Activated CD8-positive, alpha-beta memory T cell treated with anti-CD3 and anti-CD28 coated beads, Interleukin-2, amount 50 U/mL, for 24 hours (primary cell): ENCODE data around the gene FAM216A.
A peak's percentile ranks its signal among the peaks of the same experiment; 100 is the strongest.
"Not testable (repeated sequence)": the region's sequence is repeated elsewhere in the genome, so short reads cannot be mapped to it uniquely, and the experiment has no call there.

Experiments
- DNase-seq: peaks from one replicate; pipeline ENCODE4 v3.0.0-alpha.2; 2020; ENCODE audit errors: extremely low read depth

The FAM216A gene

GRCh38 chr12:110498984-110499706 is 30.5 kb downstream of the FAM216A start:
- DNase-seq, result no peak

DNA sequence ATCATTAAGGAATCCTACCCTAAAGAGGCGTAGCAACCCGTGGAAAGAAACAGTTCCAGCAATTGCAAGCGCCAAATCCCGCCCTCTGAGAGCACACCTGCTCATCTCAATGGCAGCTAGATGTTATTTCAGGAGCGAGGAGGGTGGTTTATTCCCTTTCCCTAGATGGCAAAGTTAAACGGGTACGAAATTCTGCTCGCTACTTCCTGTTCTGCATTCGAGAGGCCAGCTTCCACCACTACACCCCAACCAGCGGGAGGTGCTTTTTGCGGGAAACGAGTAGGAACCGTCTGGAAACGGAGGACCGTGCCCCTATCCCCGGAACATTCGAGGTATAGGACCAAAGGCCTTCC is 32.7 kb downstream of the FAM216A start:
- DNase-seq, result no peak

DNA sequence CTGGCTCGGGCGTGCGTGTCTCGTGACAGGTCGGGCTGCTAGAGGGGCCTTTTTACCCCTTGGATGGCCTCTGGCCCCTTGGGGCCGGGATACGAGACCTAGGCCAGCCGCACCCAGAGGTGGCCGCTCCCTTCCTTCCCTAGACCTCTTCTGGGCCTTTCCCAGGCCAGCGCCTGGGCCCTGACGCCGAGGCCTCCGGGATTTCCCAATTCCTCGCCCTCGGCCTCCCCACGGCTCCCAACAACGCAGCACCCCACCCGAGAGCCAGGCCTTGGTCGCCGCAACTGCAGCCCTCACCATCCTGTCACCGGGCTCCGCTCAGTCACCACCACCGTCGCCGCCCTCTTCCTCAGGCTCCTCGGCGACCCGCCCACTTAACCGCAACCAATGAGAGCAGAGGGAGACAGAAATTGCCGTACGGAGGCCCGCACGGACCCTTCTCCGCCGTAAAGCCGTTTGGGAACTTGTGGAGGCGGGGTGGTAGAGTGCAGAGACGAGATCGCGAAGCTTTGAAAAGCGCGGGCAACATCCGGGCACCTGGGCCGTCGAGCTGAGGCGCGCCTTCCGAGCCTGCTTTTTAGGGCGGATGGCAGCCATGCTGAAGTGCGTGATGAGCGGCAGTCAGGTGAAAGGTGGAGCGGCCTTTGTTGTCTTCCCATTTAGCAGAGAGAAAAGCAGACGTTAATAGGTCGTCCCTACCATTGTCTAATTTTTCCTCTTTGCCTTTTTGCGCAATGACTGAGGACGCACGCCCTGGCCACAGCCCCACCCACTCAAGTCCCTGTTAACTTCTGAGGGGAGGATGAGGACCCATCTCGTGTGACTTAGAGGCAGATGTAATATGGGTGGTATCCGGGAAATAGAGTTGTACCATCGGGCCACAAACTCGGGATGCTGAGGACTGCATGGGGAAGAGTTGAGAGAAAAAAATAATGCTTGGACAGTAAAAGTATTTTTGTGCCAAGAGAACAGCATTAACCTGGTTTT is 33.4 kb downstream of the FAM216A start, which contains the start of the genes RAD9B and VPS29:
Gene RAD9B (plus strand): TSS at position 580 of the 987 bp plus-strand sequence. CDS start 7 bp downstream, at position 587.
Gene VPS29 (minus strand): TSS at position 360 of the 987 bp plus-strand sequence. CDS start 60 bp downstream, at position 300.
- DNase-seq, result peak; percentile 99

- DNase-seq, result no peak
Measured at GRCh38 chr12:110503432-110503831, 34.8 kb downstream of the FAM216A start.

DNA sequence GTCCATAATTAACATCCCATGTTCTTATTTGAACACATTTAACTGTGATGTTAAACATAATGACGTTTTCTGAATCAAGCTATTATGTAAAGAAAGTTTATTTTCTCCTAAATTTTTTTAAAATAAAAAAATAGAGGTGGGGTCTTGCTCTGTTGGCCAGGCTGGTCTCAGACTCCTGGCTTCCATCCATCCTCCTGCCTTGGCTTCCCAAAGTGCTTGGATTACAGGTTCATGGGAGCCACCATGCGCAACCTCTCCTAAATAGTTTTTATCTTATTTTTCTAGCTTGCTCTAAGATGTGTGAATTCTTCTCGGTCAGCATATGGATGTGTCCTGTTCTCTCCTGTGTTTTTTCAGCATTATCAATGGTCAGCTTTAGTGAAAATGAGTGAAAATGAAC is 36.7 kb downstream of the FAM216A start:
- DNase-seq, result no peak

GRCh38 chr12:110508071-110508586 is 39.5 kb downstream of the FAM216A start:
- DNase-seq, result no peak

GRCh38 chr12:110513842-110514241 is 45.2 kb downstream of the FAM216A start:
- DNase-seq, result no peak

DNA sequence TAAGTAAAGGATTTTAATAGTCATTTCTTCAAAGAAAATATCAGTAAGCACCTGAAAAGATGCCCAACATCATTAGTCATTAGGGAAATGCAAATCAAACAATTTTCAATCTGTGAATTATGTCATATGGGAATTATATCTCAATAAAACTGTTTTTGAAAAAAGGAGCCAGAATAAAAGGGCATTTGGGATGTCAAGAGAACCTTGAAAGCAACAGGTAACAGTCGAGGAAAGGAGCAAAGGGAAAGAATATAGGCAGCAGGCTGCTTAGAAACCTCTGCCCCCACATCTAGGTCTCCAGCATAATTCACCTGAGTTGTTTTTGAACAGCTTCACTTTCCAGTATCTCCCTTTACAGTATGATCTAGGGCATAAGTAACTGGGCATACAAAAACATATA is 45.7 kb downstream of the FAM216A start:
- no peak for DNase-seq

GRCh38 chr12:110516995-110517394 is 48.4 kb downstream of the FAM216A start:
- DNase-seq, result no peak

GRCh38 chr12:110518014-110518413 is 49.4 kb downstream of the FAM216A start:
- not testable (repeated sequence) for DNase-seq

GRCh38 chr12:110520876-110521712 is 52.4 kb downstream of the FAM216A start:
- not testable (repeated sequence) for DNase-seq

- DNase-seq, result no peak
Measured at GRCh38 chr12:110528277-110528839, 59.7 kb downstream of the FAM216A start.

DNA sequence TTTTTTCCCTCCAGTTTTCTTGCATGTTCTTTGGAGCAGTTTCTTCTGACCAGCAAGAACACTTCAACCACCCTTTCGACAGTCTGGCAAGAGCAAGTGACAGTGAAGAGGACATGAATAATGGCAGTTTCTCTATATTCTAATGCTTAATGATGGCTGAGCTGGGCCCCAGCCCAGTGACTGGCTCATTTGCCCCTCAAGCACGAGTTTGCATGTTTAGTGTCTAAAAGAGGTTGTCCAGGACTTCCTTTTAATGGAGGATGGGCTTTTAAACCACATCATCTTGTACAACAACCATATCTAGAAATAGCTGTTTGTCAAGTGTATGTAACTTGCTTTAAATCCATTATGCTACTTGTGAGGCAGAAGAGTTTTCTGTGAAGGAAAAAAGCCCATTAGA is 61.9 kb downstream of the FAM216A start:
- no peak for DNase-seq

DNA sequence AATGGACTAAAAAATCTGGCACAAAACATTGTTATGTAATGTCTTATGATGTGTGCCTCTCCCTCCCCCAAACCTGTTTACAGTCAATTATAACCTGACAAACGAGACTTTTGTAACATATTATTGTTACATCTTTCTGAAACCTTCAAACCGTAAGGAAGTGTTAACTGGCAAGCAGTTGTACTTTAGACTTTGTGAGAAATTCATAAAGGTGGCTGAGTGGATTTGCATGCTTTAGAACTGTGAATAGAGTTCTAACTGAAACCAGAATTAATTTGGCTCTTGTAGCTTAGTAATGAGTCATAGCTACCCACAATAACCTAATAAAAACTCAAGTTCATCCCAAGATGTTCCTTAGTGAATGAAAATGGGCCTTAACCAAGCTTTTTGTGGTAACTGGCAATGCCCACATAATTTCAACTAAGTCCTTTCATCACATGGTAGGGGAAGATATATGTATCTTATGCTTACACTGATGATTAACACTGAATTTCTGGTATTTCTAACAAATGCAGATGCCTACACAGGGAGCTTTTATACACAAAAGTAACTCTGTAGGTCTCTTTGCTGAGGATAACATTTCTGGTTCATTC is 63.2 kb downstream of the FAM216A start:
- no peak for DNase-seq

DNA sequence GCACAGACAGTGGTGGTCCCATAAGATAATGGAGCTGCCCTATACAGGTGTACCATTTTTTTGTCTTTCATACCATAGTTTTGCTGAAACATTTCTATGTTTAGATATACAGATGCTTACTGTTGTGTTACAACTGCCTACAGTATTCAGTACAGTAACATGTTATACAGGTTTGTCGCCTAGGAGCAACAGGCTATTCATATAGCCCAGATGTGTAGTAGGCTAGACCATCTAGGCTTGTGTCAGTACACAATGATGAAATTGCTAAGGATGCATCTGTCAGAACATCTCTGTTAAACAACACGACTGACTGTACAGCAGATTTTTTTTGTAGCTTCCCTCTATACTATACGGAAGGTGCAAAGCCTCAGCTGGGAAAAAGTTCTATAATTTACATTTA is 64.0 kb downstream of the FAM216A start:
- no peak for DNase-seq

GRCh38 chr12:110533607-110534006 is 65.0 kb downstream of the FAM216A start:
- no peak for DNase-seq

DNA sequence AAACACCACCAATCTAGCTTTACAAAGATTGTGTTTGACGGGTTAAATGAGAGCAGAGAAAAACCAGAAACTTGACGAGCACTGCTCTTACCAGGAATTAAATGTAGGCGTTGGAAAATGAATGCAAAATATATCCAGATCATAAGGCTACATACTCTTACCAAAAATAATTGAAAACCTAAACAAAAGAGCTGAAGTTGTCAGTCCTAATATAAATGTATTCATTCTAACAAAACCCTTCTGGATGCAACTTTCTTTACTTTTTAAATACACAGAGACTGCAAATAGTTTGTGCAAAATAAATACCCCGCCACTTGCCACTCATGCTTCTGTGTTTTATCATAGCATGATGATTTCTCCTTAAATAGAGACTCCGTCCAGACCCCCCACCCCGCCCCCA is 66.2 kb downstream of the FAM216A start:
- DNase-seq, result no peak

- no peak for DNase-seq
Measured at GRCh38 chr12:110536834-110537604, 68.4 kb downstream of the FAM216A start.

- no peak for DNase-seq
Measured at GRCh38 chr12:110537605-110538409, 69.2 kb downstream of the FAM216A start.
